ENCODE measurements around the gene DNMBP.
"Not testable (repeated sequence)": the region's sequence is repeated elsewhere in the genome, so short reads cannot be mapped to it uniquely, and the experiment has no call there.

The DNMBP gene

GRCh38 chr10:99984211-99985034 is 25.3 kb downstream of the DNMBP start:
- no peak for DNase-seq (ENCODE audit: low read depth in 2 of 2)

DNA sequence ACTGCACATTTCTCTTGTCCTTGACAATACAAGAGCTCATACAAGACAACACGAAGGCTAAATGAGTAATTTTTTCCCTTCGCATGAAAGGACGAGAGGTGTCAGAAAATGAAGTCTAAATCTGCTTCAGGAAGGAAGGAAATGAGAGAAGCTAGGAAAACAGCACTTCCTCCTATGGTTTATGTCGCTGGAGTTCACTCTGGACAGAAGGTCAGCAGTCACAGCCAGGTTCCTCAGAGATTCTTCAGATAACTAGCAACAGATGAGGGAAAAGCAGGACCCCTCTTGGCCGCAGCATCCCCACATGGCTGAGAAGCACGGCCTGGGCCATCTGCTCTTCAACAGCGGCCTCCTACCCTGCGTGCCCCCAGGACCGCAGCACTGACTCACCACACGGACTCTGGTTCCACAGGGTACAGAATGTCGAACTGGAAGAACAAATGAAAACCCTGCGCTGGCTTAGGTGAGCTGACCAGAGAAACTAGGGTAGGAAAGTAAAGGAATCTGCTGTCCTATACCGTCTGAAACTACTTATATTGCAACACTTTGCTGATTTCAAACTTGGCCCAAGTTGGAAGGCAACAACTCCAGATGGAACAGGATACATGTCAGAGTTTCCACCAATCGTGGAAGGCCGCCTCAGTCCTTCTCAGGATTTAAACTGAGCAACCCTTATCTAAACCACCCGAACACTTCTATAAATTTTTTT is 26.3 kb downstream of the DNMBP start:
- DNase-seq (ENCODE audit: low read depth in 2 of 2), result no peak

DNA sequence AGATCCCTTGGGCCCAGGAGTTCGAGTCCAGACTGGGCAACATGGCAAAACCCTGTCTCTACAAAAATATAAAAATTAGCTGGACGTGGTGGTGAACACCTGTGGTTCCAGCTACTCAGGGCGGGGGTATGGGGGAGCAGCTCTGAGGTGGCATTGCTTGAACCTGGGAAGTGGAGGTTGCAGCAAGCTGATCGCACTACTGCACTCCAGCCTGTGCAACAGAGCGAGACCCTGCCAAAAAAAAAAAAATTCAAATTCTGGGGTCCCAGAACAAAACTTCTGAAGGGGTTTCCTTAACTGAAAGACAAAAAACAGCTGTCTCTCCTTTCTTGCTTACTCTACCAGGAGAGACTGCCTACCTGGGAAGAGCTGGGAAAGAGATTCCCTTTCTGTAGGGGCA is 27.0 kb downstream of the DNMBP start:
- DNase-seq (ENCODE audit: low read depth in 2 of 2), result no peak

- DNase-seq (ENCODE audit: low read depth in 2 of 2), result no peak
Measured at GRCh38 chr10:99981581-99982199, 28.1 kb downstream of the DNMBP start.

DNA sequence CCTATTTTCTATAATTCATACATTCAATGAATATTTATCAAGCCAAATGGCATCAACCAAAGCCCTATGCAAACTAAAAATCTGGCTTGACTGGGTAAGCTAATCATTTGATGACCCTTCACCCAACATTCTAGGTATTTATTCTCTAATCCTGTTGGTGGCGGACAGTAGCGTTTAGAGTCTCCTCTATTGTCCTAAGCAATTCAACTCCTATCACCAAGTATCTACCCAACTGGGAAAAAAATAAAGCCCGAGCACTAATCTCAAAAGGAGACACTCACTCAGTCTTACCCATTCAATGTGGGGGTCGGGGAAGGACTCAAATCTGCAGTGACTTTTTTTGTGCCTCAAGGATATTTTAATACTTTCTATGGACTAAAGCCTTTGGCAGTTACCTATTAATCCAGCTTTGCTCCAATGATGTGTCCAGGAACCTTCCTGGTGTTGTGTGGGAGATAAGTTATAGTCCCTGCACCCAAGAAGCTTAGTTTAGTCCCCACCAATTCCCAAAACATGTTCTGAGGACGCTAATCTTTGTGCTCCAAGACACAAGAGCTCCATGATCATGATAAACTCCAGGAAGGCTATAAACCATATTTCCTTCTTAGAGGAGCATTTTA is 30.6 kb downstream of the DNMBP start:
- DNase-seq (ENCODE audit: low read depth in 2 of 2), result no peak

DNA sequence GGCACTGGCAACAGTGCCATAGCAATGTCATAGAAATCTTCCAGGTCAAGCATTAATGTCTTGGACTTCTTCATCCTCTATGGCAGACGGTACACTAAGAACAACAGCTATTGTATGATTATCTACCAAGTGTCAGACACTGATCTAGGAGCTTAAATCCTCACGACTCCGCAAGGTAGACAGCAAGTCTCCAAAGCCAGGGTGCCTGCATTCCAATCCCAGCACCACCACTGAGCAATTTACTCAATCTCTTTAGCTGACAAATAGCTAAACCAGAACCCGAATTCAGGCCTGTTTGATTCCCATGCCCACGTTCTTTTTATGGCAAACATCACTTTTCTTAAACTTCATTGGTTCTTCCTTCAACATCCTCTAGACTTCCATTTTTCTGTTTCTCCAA is 31.8 kb downstream of the DNMBP start:
- no peak for DNase-seq (ENCODE audit: low read depth in 2 of 2)

GRCh38 chr10:99976886-99977665 is 32.7 kb downstream of the DNMBP start:
- no peak for DNase-seq (ENCODE audit: low read depth in 2 of 2)

DNA sequence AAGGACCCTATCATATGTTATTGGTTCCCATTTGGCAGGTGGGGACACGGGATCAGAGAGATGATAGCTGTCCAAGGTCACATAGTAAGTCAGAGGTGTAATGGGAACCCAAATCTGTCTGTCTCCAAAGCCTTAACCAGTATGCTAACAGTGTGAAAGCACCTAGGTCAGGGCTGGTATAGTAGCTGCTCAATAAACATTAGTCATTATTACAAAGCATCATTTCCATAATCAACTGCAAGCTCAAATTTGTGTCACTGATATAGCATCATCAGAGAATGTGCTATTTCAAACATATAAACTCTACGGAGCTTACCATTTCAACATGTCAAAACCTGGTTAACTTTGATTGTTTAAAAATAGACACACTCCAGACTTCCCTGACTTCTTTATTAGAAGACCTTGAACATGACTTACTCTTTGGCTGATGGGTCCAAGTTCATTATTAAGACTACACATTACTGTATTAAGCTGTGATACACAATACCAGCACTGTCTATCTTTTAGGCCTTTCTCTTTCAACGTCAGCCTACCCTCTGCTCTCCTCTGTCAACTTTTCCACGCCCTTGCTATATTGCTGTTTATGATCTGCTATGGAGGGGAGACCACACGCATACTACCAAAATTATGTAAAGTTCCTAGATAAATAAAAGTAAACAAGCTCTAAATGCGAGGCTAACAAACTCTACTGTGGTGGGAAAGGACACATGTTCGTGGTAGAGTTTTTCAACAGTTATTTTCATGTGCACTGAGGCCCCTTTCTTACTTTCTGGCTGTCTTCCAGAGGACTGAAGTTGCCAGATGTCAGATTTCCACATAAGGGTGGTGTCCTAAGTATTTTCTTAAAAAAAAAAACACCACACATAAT is 33.6 kb downstream of the DNMBP start:
- no peak for DNase-seq (ENCODE audit: low read depth in 2 of 2)

DNA sequence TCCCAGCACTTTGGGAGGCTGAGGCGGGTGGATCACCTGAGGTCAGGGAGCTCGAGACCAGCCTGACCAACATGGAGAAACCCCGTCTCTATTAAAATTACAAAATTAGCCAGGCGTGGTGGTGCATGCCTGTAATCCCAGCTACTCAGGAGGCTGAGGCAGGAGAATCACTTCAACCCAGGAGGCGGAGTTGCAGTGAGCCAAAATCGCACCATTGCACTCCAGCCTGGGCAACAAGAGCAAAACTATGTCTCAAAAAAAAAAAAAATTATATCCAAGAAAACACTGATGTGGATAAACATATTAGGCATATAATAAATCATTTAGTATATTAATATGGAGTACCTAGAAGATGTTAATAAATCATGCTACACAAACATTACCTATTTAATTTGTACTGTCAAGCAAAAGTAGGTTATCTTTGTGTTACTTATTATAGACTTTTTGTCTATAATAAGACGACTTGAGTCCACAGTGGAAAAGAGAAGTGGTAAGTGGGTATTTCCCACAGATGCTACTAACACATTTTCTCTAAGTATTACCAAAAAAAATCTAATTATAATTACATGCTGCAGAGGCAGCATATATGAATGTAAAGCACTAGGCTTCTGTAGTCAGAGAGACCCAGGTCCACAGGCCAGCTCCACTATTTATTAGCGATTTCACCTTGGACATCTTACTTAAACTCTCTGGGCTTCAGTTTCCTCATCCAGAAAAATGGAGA is 34.5 kb downstream of the DNMBP start:
- DNase-seq (ENCODE audit: low read depth in 2 of 2), result no peak

DNA sequence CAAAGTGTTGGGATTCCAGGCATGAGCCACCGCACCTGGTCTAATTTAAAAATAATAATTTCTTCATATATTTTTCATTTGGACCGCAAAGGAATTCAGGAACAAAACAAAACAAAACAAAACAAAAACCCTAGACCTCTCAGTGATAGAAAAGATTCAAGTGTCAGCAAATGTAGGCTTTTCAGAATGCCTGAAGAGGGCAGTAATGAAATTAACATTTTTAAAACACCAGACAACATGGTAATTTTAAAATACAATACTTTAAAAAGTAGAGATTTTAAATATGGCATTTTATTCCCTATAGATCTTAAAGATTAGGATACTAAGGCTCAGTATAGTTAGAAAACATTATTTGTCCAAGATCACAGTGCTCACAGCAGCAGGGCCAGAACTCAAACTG is 36.6 kb downstream of the DNMBP start:
- no peak for DNase-seq (ENCODE audit: low read depth in 2 of 2)

GRCh38 chr10:99967961-99968360 is 41.8 kb downstream of the DNMBP start:
- no peak for DNase-seq (ENCODE audit: low read depth in 2 of 2)

GRCh38 chr10:99966306-99966705 is 43.4 kb downstream of the DNMBP start:
- no peak for DNase-seq (ENCODE audit: low read depth in 2 of 2)

DNA sequence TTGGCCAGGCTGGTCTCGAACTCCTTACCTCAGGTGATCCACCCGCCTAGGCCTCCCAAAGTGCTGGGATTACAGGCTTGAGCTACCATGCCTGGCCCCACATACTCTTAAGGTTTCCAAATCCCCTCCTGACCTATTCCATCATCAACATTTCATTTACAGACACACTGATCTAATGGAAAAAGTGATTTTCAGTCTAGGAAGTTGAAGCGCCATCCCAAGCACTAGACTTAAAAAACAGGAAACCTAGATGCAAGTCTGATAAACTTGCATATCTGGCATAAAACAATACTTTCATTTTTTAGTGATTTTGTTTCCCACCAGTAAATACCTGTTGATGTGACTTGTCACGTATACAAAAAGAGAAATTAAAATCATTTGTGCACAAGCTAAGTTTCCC is 44.0 kb downstream of the DNMBP start:
- DNase-seq (ENCODE audit: low read depth in 2 of 2), result no peak

DNA sequence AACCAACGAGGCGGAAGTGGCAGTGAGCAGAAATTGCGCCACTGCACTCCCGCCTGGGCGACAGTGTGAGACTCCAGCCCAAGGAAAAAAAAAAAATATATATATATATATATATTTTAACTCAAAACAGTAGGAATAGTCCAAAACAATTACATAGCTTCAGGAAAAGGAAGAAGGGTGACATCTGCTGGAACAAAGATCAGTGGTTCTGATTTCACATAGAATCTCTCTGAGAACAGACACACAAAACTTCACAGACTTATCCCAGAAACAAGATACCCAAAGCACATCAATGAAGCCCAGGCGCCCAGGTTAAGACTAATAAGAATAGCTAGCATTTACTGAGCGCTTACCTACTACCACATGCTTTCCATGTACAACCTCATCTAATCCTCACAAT is 45.0 kb downstream of the DNMBP start:
- no peak for DNase-seq (ENCODE audit: low read depth in 2 of 2)

DNA sequence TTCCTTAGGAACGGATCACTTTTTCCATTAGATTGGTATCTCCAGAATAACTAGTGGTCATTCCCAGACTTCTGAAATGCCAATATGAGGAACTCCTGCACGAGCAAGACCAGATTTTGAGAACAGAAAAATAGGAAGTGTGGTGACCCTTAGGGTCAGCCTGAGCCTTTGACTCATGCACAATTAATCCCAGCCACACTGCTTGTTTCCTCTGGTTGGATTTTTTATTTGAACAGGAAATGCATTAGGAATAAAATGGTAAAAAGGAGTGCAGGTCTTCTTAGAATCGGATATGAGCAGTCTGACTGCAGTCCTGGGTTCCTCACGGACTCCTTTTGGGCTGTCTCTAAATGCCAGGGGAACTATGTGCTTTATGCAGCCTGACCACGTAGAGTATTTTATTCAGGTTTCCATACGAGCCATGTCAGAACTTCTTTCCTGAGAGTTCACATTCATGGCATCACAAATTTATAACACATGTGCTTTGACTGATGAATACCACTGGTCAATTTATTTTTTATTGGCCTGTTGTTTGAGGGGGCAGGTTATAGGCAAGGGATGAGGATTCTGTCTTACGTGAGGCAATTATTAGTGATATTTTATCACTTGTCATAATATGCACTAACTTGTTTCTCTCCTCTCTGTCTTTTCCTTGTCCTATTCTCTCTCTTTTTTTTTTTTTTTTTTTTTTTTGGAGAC is 46.1 kb downstream of the DNMBP start:
- not testable (repeated sequence) for DNase-seq (ENCODE audit: low read depth in 2 of 2)

DNA sequence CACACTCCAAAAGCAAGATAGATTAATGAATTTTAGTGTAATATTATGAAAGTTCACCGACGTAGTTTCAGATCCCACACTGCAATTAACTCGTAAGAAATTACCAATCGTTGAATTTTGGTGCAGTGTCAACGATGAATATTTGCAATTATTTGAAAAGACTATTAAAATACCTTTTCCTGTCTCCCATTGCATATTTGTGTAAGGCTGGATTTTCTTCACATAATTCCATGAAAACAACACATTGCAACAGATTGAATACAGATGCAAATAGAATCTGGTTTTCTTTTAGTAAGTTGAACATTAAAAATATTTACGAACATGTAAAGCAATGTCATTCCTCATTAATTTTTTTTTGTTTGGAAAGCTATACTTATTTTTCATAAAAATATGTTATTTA is 50.9 kb downstream of the DNMBP start:
- no peak for DNase-seq (ENCODE audit: low read depth in 2 of 2)

DNA sequence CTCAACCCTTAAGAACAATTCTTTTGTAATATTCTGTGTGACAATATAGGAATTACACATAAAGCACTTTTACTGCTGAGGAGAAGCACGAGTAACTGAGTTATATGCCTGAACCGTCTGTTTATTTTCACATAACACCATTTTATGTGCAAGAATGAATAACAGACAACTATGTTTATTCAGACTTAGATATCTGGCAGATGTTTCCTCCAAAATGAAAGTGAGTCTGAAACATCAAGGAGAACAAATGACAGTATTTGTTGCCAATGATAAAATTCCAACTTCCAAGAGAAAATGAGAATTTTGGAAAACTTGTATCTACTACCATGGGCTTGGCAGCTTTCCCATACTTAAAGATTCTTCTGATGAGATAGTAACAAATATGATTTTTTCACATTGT is 51.4 kb downstream of the DNMBP start:
- no peak for DNase-seq (ENCODE audit: low read depth in 2 of 2)

DNA sequence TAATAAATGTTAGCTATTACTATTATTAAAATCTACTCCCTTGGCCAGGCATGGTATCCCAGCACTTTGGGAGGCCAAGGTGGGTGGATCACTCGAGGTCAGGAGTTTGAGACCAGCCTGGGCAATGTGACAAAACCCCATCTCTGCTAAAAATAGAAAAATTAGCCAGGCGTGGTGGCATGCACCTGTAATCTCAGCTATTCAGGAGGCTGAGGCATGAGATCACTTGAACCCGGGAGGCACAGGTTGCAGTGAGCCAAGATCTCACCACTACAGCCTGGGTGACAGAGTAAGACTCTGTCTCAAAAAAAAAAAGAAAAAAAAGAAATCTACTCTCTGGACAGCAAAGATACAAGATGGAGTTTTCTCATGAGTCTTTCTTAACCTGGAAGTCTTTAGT is 56.2 kb downstream of the DNMBP start:
- DNase-seq (ENCODE audit: low read depth in 2 of 2), result not testable (repeated sequence)

DNA sequence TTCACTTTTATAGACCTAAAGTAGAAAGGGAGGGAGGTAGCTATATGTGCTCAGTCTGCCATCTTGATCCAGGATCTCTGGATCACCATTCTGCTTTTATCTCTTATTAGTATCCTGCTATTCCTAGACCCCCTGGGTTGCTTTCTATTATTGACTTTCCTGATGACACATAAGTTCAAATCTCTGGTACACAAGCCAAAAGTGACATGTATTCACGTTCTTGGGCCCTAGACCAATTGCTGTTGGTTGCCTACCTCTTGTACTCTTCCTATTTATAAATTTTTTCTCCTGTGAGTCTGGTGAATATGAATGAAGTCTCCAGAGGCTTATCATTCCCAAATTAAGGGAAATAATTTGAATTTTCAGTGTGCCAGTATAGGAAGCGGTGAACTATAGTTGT is 56.9 kb downstream of the DNMBP start:
- DNase-seq (ENCODE audit: low read depth in 2 of 2), result no peak
